A673 (cell line): ENCODE results near the gene PIK3IP1. TPM values are rescaled to one million over a fixed set of nuclear protein-coding genes. Genes with fewer than 3 reads are reported as not detected.

Experiments used
- BruUV-seq: library from RNA; stranded (reverse); fragments of 400-500 nt; replicated peaks from 2 replicates; lab custom pipeline; 2021; lab: Mats Ljungman, UMichigan
- CTCF ChIA-PET: fragments of 300-600 bp; sonication (Branson Sonifier 250); formaldehyde crosslinking; loops from one replicate; lab custom pipeline; 2022; ENCODE audit warnings: antibody characterized with exemption; lab: Charles Lee
- POLR2A ChIA-PET: fragments of 300-600 bp; sonication (Branson Sonifier 250); formaldehyde crosslinking; loops from one replicate; lab custom pipeline; 2022; ENCODE audit warnings: antibody characterized with exemption; ENCODE audit not compliant: low non-redundant PET; lab: Charles Lee
- DNase-seq: peaks from one replicate; pipeline ENCODE4 v3.0.0-alpha.2; 2015; ENCODE audit warnings: low spot score
- H3K27ac ChIP-seq: fragments of 200-600 bp; sonication (generic); 2 replicates; pipeline ENCODE4 v1.5.1; 2016; ENCODE audit warnings: mixed run types, low read depth, mild to moderate bottlenecking, mixed read lengths, antibody characterized with exemption, low read length; ENCODE audit not compliant: poor library complexity, severe bottlenecking
- H3K27me3 ChIP-seq: fragments of 200-600 bp; sonication (generic); replicated peaks from 2 replicates; pipeline ENCODE4 v1.6.1; 2017; ENCODE audit warnings: mixed run types, low read depth, mild to moderate bottlenecking, mixed read lengths, antibody characterized with exemption, low read length; ENCODE audit not compliant: insufficient read depth, poor library complexity
- H3K36me3 ChIP-seq: fragments of 200-600 bp; sonication (generic); 2 replicates; pipeline ENCODE4 v1.6.1; 2016; ENCODE audit warnings: mixed run types, mild to moderate bottlenecking, mixed read lengths, antibody characterized with exemption, low read length; ENCODE audit not compliant: insufficient read depth, poor library complexity, severe bottlenecking
- H3K4me1 ChIP-seq: fragments of 200-600 bp; sonication (generic); 2 replicates; pipeline ENCODE4 v1.6.1; 2017; ENCODE audit warnings: mixed run types, mild to moderate bottlenecking, mixed read lengths, antibody characterized with exemption, low read length; ENCODE audit not compliant: insufficient read depth, poor library complexity, severe bottlenecking
- H3K4me3 ChIP-seq: fragments of 200-600 bp; sonication (generic); 2 replicates; pipeline ENCODE4 v1.5.1; 2016; ENCODE audit warnings: low read depth, mixed run types, mild to moderate bottlenecking, mixed read lengths, low read length; ENCODE audit not compliant: poor library complexity, severe bottlenecking
- H3K9me3 ChIP-seq: fragments of 200-600 bp; sonication (generic); 2 replicates; pipeline ENCODE4 v1.6.1; 2016; ENCODE audit warnings: mixed run types, low read depth, mild to moderate bottlenecking, mixed read lengths, antibody characterized with exemption, low read length; ENCODE audit not compliant: poor library complexity, severe bottlenecking
- EZH2 ChIP-seq: fragments of 200-600 bp; sonication (generic); IDR thresholded peaks from 2 replicates; pipeline ENCODE4 v1.6.1; 2017; ENCODE audit warnings: borderline replicate concordance, low read depth, mild to moderate bottlenecking, mixed read lengths, antibody characterized with exemption, low read length; ENCODE audit not compliant: poor library complexity, severe bottlenecking
- intact Hi-C: fragments of 100-400 bp; cut with micrococcal nuclease; formaldehyde crosslinking; loops from one replicate; pipeline ENCODE4 v1.10.0; 2022; ENCODE audit not compliant: unreplicated experiment
- total RNA-seq: library from RNA; stranded (reverse); gene quantifications from 2 replicates; pipeline ENCODE4 v1.2.3, GENCODE V29; 2021
- TF ChIP-seq, protein P1 (sequence below): fragments of 300-800, 200-600 bp; sonication (generic); conservative IDR thresholded peaks from 2 replicates; pipeline ENCODE4 v1.5.1; 2017; ENCODE audit warnings: low read depth, mild to moderate bottlenecking, antibody characterized with exemption, low read length, moderate library complexity, mixed read lengths

The PIK3IP1 gene
- total RNA-seq, 1 experiment from 2014 or later, result 0.24 TPM

DNA sequence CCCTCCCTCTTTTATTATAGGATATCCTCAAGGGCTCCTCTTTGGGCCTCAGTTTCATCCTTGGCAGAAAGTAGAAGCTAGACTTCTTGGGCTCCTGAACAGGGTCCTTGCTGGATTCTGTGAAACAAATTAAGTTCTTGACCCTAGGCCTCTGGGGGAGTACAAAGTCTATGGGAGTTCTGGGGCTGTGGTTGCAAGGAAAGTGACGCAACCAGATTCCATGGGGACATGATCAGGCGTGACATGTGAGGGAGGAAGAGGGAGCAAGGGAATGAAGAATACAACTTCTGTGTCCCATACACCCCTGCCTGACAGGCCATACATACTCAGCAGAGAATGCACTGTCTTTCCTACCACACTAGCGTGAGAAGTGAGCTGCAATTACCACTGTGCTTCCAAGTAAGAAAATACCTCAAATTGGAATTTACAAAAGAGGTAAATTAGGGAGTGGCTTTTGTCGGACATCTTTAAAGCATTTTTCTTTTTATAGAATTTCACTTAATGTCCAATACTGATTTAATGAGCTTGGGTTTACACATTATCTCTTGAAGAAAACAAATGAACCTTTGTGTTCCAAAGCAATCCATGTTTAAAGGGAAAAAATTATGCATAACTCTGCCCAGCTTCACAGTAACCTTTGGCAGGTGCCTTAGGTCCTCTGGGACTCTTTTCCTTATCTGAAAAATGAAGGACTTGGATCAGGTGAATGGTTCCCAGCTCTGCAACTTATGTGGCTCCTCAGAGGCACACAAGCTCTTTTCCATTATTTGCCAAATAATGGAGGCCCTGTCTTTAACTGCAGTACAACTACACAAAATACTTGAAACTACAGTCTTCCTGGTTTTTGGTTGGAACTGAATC lies 41.3 kb downstream of the PIK3IP1 start:
- DNase-seq, result no peak
- Histone ChIP-seq H3K27ac (no peak overlapping the region), H3K4me1 (no peaks in the 10 kb centered on the region), H3K9me3 (no peaks in the 10 kb centered on the region), H3K4me3 (no peak overlapping the region), H3K36me3 (no peaks in the 10 kb centered on the region), H3K27me3 (no peaks in the 10 kb centered on the region)
- ChIA-PET CTCF (interaction anchor here (0.7 kb wide), 1 partner anchor 21 kb away, joined by 3 read pairs; no protein-coding TSS in a partner anchor), POLR2A (no interaction called here)
- intact Hi-C loops, result no loop called here
- BruUV-seq, result no TSS peak
- TF ChIP-seq, protein P1, sequence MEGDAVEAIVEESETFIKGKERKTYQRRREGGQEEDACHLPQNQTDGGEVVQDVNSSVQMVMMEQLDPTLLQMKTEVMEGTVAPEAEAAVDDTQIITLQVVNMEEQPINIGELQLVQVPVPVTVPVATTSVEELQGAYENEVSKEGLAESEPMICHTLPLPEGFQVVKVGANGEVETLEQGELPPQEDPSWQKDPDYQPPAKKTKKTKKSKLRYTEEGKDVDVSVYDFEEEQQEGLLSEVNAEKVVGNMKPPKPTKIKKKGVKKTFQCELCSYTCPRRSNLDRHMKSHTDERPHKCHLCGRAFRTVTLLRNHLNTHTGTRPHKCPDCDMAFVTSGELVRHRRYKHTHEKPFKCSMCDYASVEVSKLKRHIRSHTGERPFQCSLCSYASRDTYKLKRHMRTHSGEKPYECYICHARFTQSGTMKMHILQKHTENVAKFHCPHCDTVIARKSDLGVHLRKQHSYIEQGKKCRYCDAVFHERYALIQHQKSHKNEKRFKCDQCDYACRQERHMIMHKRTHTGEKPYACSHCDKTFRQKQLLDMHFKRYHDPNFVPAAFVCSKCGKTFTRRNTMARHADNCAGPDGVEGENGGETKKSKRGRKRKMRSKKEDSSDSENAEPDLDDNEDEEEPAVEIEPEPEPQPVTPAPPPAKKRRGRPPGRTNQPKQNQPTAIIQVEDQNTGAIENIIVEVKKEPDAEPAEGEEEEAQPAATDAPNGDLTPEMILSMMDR, result no peak
- no peak for TF ChIP-seq EZH2

- no peaks in the 10 kb centered on the region for H3K9me3 ChIP-seq
- H3K4me3 ChIP-seq, result no peak overlapping the region
- intact Hi-C loops, result no loop called here
- H3K4me1 ChIP-seq, result peaks cover 5% of the 10 kb centered on the region
- no peaks in the 10 kb centered on the region for H3K27me3 ChIP-seq
- ChIA-PET CTCF (no interaction called here), POLR2A (no interaction called here)
- DNase-seq, result no peak
- no peak overlapping the region for H3K27ac ChIP-seq
- no TSS peak for BruUV-seq
- no peak for TF ChIP-seq EZH2
- TF ChIP-seq, protein P1, result no peak
- no peaks in the 10 kb centered on the region for H3K36me3 ChIP-seq
Measured at GRCh38 chr22:31248965-31249958, 43.0 kb downstream of the PIK3IP1 start.

DNA sequence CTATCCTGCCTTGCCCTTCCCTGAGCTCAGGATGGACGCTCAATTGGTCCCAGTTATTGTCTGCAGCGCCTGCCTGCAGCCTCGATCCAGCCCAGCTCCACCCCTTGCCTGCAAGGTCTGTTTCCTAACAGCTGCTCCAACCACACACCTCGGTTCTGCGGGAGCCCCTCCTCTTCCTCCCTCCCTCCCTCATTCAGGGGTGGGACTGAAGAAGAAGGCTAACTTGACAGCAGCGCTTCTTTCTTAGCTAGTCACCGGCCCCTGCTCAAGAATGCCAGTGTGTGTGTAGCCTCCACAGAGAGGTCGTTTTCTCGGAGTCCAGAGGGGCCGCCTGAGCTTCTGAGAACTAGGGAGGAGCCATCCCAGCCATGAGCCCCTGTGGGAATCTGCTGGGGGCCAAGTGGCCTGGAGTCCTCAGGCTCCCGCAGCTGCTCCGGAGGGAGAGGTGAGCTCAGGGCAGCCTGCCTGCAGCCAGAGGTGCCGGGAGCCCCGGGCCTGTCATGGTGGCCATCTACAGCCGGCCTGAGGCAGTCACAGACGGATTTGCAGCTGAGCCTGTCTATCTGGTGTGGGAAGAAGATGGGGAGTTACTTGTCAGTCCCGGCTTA lies 44.0 kb downstream of the PIK3IP1 start:
- BruUV-seq, result no TSS peak
- TF ChIP-seq, protein P1, result no peak
- ChIA-PET POLR2A (no interaction called here), CTCF (interaction anchor here (0.7 kb wide), 1 partner anchor 204 kb away, joined by 3 read pairs; no protein-coding TSS in a partner anchor)
- Histone ChIP-seq H3K27me3 (no peaks in the 10 kb centered on the region), H3K9me3 (no peaks in the 10 kb centered on the region), H3K27ac (no peak overlapping the region), H3K36me3 (no peaks in the 10 kb centered on the region), H3K4me3 (no peak overlapping the region), H3K4me1 (peaks cover 11% of the 10 kb centered on the region)
- DNase-seq, result peak; percentile 77
- intact Hi-C loops, result no loop called here
